Left lung (tissue), 10 donors: ENCODE measurements around the gene WDR27. TPM values are rescaled to one million over a fixed set of nuclear protein-coding genes. Genes with fewer than 3 reads are reported as not detected.
"Not testable (repeated sequence)": the region's sequence is repeated elsewhere in the genome, so short reads cannot be mapped to it uniquely, and the experiment has no call there.

Experiments
- ATAC-seq: fragments of 200-7000 bp; cut with Tn5 transposase; one replicate; pipeline ENCODE4 v1.9.1; 2020; ENCODE audit warnings: moderate library complexity
- DNase-seq, 4 donors: peaks; one replicate each; pipeline ENCODE4 v3.0.0-alpha.2; 2013 to 2020
- H3K27ac ChIP-seq, 2 donors: fragments of 200-600 bp; sonication (generic) in 1 of 2; one replicate each; pipeline versions ENCODE4 v1.5.0 to v1.8.0; 2020 to 2021
- H3K27me3 ChIP-seq, 2 donors: fragments of 200-600 bp; sonication (generic) in 1 of 2; one replicate each; pipeline versions ENCODE4 v1.5.0 to v1.8.0; 2020 to 2021
- H3K36me3 ChIP-seq, 2 donors: fragments of 200-600 bp; sonication (generic) in 1 of 2; one replicate each; pipeline versions ENCODE4 v1.5.0 to v1.8.0; 2020 to 2021
- H3K4me1 ChIP-seq, 2 donors: fragments of 200-600 bp; one replicate each; pipeline ENCODE4 v1.8.0; 2021
- H3K4me3 ChIP-seq, 2 donors: fragments of 200-600 bp; sonication (generic) in 1 of 2; one replicate each; pipeline versions ENCODE4 v1.5.0 to v1.8.0; 2020 to 2021; ENCODE audit warnings: mild to moderate bottlenecking in 1 of 2
- H3K9me3 ChIP-seq, 2 donors: fragments of 200-600 bp; sonication (generic) in 1 of 2; one replicate each; pipeline versions ENCODE4 v1.5.0 to v1.8.0; 2020 to 2021
- CTCF ChIP-seq, 2 donors: fragments of 200-600 bp; sonication (generic) in 1 of 2; IDR thresholded peaks; one replicate each; pipeline versions ENCODE4 v1.5.0 to v1.8.0; 2021; ENCODE audit warnings: antibody characterized with exemption in 2 of 2
- intact Hi-C, 2 donors: fragments of 100-400 bp; cut with DNase I; formaldehyde crosslinking; loops; one replicate each; pipeline versions ENCODE4 v1.11.2 to v1.14.2; 2022
- polyA plus RNA-seq, 6 donors: library from polyadenylated mRNA; unstranded; fragments of 120-200 nt; gene quantifications; one replicate each; pipeline ENCODE4 v1.2.1, GENCODE V29; 2013; ENCODE audit not compliant: insufficient read length in 6 of 6
- total RNA-seq, 2 donors: library from RNA; stranded (reverse); fragmentation: NEBNext Ultra II Directional; extraction: Animal tissue kit (Norgen Biotek cat#: 25700); gene quantifications; one replicate each; pipeline ENCODE4 v1.2.1, GENCODE V29; 2021
- donor health status: DM: no; HTN: yes; CAD: no.
- donor health status: DM: no; HTN: no; CAD: no.

Gene WDR27
- total and polyA plus RNA-seq, 8 donors: 31.3 to 104 (median 86.3) TPM

DNA sequence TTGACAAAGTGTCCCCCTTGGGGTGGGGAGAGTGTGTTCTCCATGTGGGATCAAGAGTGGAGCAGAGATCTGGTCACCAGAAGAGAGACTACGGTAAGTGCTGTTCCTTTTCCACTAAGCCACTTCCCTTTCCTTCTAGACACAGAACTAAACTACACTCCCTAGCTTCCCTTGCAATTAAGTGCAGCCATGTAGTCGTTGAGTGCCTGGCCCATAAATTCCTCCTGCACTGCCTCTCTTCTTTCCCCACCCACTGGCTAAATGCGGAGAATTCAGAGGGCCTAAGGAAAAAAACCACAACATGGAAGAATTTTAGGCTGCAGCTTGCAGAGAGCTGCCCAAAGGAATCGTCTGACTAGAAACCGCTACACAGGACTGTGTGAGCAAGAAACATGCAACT lies 1.5 kb downstream of the WDR27 start:
- H3K27ac ChIP-seq: no peak overlapping the region
- no peak for TF ChIP-seq CTCF (IDR thresholded peaks at IDR 0.05)
- H3K36me3 ChIP-seq: peaks cover 0 to 12% of the 10 kb centered on the region in 2 donors
- no peaks in the 10 kb centered on the region for H3K27me3 ChIP-seq
- intact Hi-C loops: no loop called here
- H3K4me3 ChIP-seq: no peak overlapping the region
- DNase-seq: no peak
- peaks cover 14 to 45% of the 10 kb centered on the region in 2 donors for H3K4me1 ChIP-seq
- H3K9me3 ChIP-seq: peaks cover 0 to 6% of the 10 kb centered on the region in 2 donors
- ATAC-seq: no peak

GRCh38 chr6:169697115-169697514 lies 4.7 kb downstream of the WDR27 start:
- H3K36me3 ChIP-seq, ATAC-seq, H3K4me3 ChIP-seq, H3K27ac ChIP-seq, H3K27me3 ChIP-seq, DNase-seq, intact Hi-C loops: not testable (repeated sequence)
- H3K4me1 ChIP-seq: peaks cover 0 to 17% of the 10 kb centered on the region in 2 donors
- peaks cover 0 to 21% of the 10 kb centered on the region in 2 donors for H3K9me3 ChIP-seq
- TF ChIP-seq CTCF (IDR thresholded peaks at IDR 0.05): peak in 1 of 2 donors; percentile 24

GRCh38 chr6:169695131-169695530 lies 6.7 kb downstream of the WDR27 start:
- DNase-seq (no peak), ATAC-seq (no peak)
- no peak overlapping the region for H3K4me3 ChIP-seq
- intact Hi-C loops: no loop called here
- peaks cover 0 to 26% of the 10 kb centered on the region in 2 donors for H3K9me3 ChIP-seq
- no peak overlapping the region for H3K27ac ChIP-seq
- H3K4me1 ChIP-seq: peaks cover 0 to 6% of the 10 kb centered on the region in 2 donors
- TF ChIP-seq CTCF (IDR thresholded peaks at IDR 0.05): no peak
- no peaks in the 10 kb centered on the region for H3K36me3 ChIP-seq
- H3K27me3 ChIP-seq: no peaks in the 10 kb centered on the region

DNA sequence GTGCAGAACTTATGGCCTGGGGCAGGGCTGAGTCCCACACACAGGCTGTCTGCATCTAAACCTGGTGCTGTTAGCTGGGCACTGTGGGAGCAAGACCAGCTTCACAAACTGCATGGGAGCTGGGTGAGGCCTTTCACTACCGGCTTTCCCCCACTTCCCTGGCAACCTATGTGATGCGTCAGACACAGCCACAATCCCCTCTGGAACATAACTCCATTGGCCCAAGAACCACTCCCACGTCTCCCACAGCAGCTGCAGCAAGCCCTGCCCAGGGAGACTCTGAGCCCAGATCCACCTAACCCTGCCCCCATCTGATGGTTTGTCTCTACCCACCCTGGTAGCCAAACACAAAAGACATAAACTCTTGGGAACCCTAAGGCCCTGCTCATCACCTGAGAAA lies 9.3 kb downstream of the WDR27 start:
- no peak for TF ChIP-seq CTCF (IDR thresholded peaks at IDR 0.05)
- H3K36me3 ChIP-seq: peaks cover 0 to 13% of the 10 kb centered on the region in 2 donors
- intact Hi-C loops: no loop called here
- peaks cover 0 to 29% of the 10 kb centered on the region in 2 donors for H3K9me3 ChIP-seq
- no peaks in the 10 kb centered on the region for H3K4me1 ChIP-seq
- no peak overlapping the region for H3K4me3 ChIP-seq
- no peak for DNase-seq
- H3K27me3 ChIP-seq: no peaks in the 10 kb centered on the region
- H3K27ac ChIP-seq: no peak overlapping the region
- no peak for ATAC-seq

GRCh38 chr6:169691260-169691659 lies 10.6 kb downstream of the WDR27 start:
- H3K36me3 ChIP-seq: peaks cover 0 to 23% of the 10 kb centered on the region in 2 donors
- H3K4me3 ChIP-seq: no peak overlapping the region
- ATAC-seq (no peak), DNase-seq (no peak)
- intact Hi-C loops: no loop called here
- no peaks in the 10 kb centered on the region for H3K27me3 ChIP-seq
- H3K9me3 ChIP-seq: peaks cover 0 to 37% of the 10 kb centered on the region in 2 donors
- TF ChIP-seq CTCF (IDR thresholded peaks at IDR 0.05): no peak
- H3K27ac ChIP-seq: no peak overlapping the region
- no peaks in the 10 kb centered on the region for H3K4me1 ChIP-seq
